ENCODE data around the gene DNLZ.

DNLZ gene

GRCh38 chr9:136377341-136378169 lies 14.0 kb upstream of the DNLZ start:
- DNase-seq (ENCODE audit: low read depth in 2 of 3, low spot score in 2 of 3) = no peak

GRCh38 chr9:136376457-136376856 lies 12.9 kb upstream of the DNLZ start:
- no peak for DNase-seq (ENCODE audit: low read depth in 2 of 3, low spot score in 2 of 3)

- no peak for DNase-seq (ENCODE audit: low read depth in 2 of 3, low spot score in 2 of 3)
Observed at GRCh38 chr9:136375096-136375495, 11.6 kb upstream of the DNLZ start.

- DNase-seq (ENCODE audit: low read depth in 2 of 3, low spot score in 2 of 3) = no peak
Observed at GRCh38 chr9:136374183-136374575, 10.6 kb upstream of the DNLZ start.

GRCh38 chr9:136373300-136374182 lies 10.0 kb upstream of the DNLZ start, which contains the start of gene CARD9:
TSS of gene CARD9 (minus strand) at chr9:136373669. CDS start at chr9:136372078, 1,591 bp downstream.
- DNase-seq (ENCODE audit: low read depth in 2 of 3, low spot score in 2 of 3) = no peak

GRCh38 chr9:136372561-136373299 lies 9.2 kb upstream of the DNLZ start:
- no peak for DNase-seq (ENCODE audit: low read depth in 2 of 3, low spot score in 2 of 3)

GRCh38 chr9:136372006-136372405 lies 8.5 kb upstream of the DNLZ start:
- no peak for DNase-seq (ENCODE audit: low read depth in 2 of 3, low spot score in 2 of 3)

GRCh38 chr9:136371533-136371880 lies 8.0 kb upstream of the DNLZ start:
- DNase-seq (ENCODE audit: low read depth in 2 of 3, low spot score in 2 of 3) = no peak

GRCh38 chr9:136370687-136371532 lies 7.4 kb upstream of the DNLZ start:
- no peak for DNase-seq (ENCODE audit: low read depth in 2 of 3, low spot score in 2 of 3)

GRCh38 chr9:136370037-136370436 lies 6.5 kb upstream of the DNLZ start:
- DNase-seq (ENCODE audit: low read depth in 2 of 3, low spot score in 2 of 3) = no peak

- no peak for DNase-seq (ENCODE audit: low read depth in 2 of 3, low spot score in 2 of 3)
Observed at GRCh38 chr9:136368190-136368589, 4.6 kb upstream of the DNLZ start.

GRCh38 chr9:136367296-136368145 lies 4.0 kb upstream of the DNLZ start:
- DNase-seq (ENCODE audit: low read depth in 2 of 3, low spot score in 2 of 3) = no peak

GRCh38 chr9:136366826-136367225 lies 3.3 kb upstream of the DNLZ start:
- DNase-seq (ENCODE audit: low read depth in 2 of 3, low spot score in 2 of 3) = no peak

GRCh38 chr9:136365775-136366222 lies 2.3 kb upstream of the DNLZ start:
- no peak for DNase-seq (ENCODE audit: low read depth in 2 of 3, low spot score in 2 of 3)

GRCh38 chr9:136364942-136365774 lies 1.6 kb upstream of the DNLZ start:
- no peak for DNase-seq (ENCODE audit: low read depth in 2 of 3, low spot score in 2 of 3)

GRCh38 chr9:136363949-136364748 lies 605 bp upstream of the DNLZ start:
- no peak for DNase-seq (ENCODE audit: low read depth in 2 of 3, low spot score in 2 of 3)

GRCh38 chr9:136362450-136362784 lies 1.1 kb downstream of the DNLZ start:
- no peak for DNase-seq (ENCODE audit: low read depth in 2 of 3, low spot score in 2 of 3)

Data from activated CD8-positive, alpha-beta memory T cell treated with anti-CD3 and anti-CD28 coated beads for 48 hours (primary cell).